MCF 10A (cell line): ENCODE data around the gene EDC4. TPM values are rescaled to one million over a fixed set of nuclear protein-coding genes. Genes with fewer than 3 reads are reported as not detected.

Experiments
- BruUV-seq: library from RNA; stranded (reverse); fragments of 400-500 nt; replicated peaks from 2 replicates; lab custom pipeline; 2021; lab: Mats Ljungman, UMichigan
- CTCF ChIA-PET: fragments of 300-600 bp; sonication (Branson Sonifier 250); formaldehyde crosslinking; extraction: SDS; loops from one replicate; lab custom pipeline; 2021; ENCODE audit warnings: antibody characterized with exemption, inconsistent platforms; lab: Yijun Ruan, JAX
- POLR2A ChIA-PET: fragments of 300-600, 350-650 bp; sonication (Branson Sonifier 250); formaldehyde crosslinking; extraction: SDS; loops from one replicate; lab custom pipeline; 2020; ENCODE audit warnings: antibody characterized with exemption, inconsistent platforms; lab: Yijun Ruan, JAX
- DNase-seq: peaks from one replicate; pipeline ENCODE4 v3.0.0-alpha.2; 2018; ENCODE audit not compliant: unreplicated experiment
- H3K27ac Mint-ChIP-seq: one replicate; pipeline ENCODE4 v1.8.0; 2022; ENCODE audit warnings: mild to moderate bottlenecking, low read depth, mixed read lengths; ENCODE audit not compliant: unreplicated experiment
- H3K27me3 Mint-ChIP-seq: one replicate; pipeline ENCODE4 v1.8.0; 2022; ENCODE audit warnings: mixed read lengths; ENCODE audit not compliant: insufficient read depth, unreplicated experiment
- H3K36me3 Mint-ChIP-seq: one replicate; pipeline ENCODE4 v1.8.0; 2022; ENCODE audit warnings: mild to moderate bottlenecking, moderate library complexity, mixed read lengths; ENCODE audit not compliant: insufficient read depth, unreplicated experiment
- H3K4me1 Mint-ChIP-seq: one replicate; pipeline ENCODE4 v1.8.0; 2022; ENCODE audit warnings: mixed read lengths; ENCODE audit not compliant: insufficient read depth, unreplicated experiment
- H3K4me3 Mint-ChIP-seq: one replicate; pipeline ENCODE4 v1.8.0; 2022; ENCODE audit warnings: mild to moderate bottlenecking, moderate library complexity, mixed read lengths; ENCODE audit not compliant: unreplicated experiment
- H3K9me3 Mint-ChIP-seq: one replicate; pipeline ENCODE4 v1.8.0; 2022; ENCODE audit warnings: mixed read lengths; ENCODE audit not compliant: unreplicated experiment
- CTCF ChIP-seq: fragments of 200-600 bp; IDR thresholded peaks from one replicate; pipeline ENCODE4 v1.8.0; 2022; ENCODE audit warnings: antibody characterized with exemption, mild to moderate bottlenecking; ENCODE audit not compliant: unreplicated experiment
- intact Hi-C: fragments of 100-400 bp; cut with micrococcal nuclease; formaldehyde crosslinking; loops from 2 replicates; pipeline ENCODE4 v1.14.1; 2022
- total RNA-seq: library from RNA; stranded (reverse); gene quantifications from 2 replicates; pipeline ENCODE4 v1.2.3, GENCODE V29; 2022

The EDC4 gene
- total RNA-seq, 1 experiment from 2014 or later, result 50.9 TPM

- intact Hi-C loops, result no loop called here
- DNase-seq, result no peak
- CTCF ChIA-PET, result interaction anchor here (2.4 to 2.9 kb wide), 2 partner anchors 9 to 31 kb away, joined by 8 to 44 read pairs; partner anchors contain the start of gene NRN1L
- Mint-ChIP-seq H3K9me3 (no peaks in the 10 kb centered on the region), H3K27me3 (no peaks in the 10 kb centered on the region), H3K27ac (peak overlapping the region; percentile 94), H3K4me1 (peaks cover 34% of the 10 kb centered on the region), H3K36me3 (peaks cover 74% of the 10 kb centered on the region), H3K4me3 (peak overlapping the region; percentile 89)
- no TSS peak for BruUV-seq
- POLR2A ChIA-PET, result interaction anchor here (1.0 to 3.1 kb wide), 6 partner anchors 13 to 61 kb away, joined by 3 to 27 read pairs (median 8); partner anchors contain the start of genes NUTF2 and PSMB10
- TF ChIP-seq CTCF, result no peak
These were observed 1.5 kb downstream of the EDC4 start for GRCh38 chr16:67874372-67874771.

GRCh38 chr16:67877064-67877463, 4.2 kb downstream of the EDC4 start:
- ChIA-PET CTCF (interaction anchor here (0.6 to 0.9 kb wide), 3 partner anchors 17 to 69 kb away, joined by 3 to 4 read pairs (median 3); no protein-coding TSS in a partner anchor), POLR2A (interaction anchor here (1.0 to 1.1 kb wide), 2 partner anchors 36 to 44 kb away, joined by 3 read pairs; no protein-coding TSS in a partner anchor)
- H3K9me3 Mint-ChIP-seq, result no peaks in the 10 kb centered on the region
- no peak for TF ChIP-seq CTCF
- no TSS peak for BruUV-seq
- H3K4me3 Mint-ChIP-seq, result no peak overlapping the region
- no peaks in the 10 kb centered on the region for H3K27me3 Mint-ChIP-seq
- H3K4me1 Mint-ChIP-seq, result peaks cover 26% of the 10 kb centered on the region
- intact Hi-C loops, result no loop called here
- H3K27ac Mint-ChIP-seq, result no peak overlapping the region
- H3K36me3 Mint-ChIP-seq, result peaks cover 76% of the 10 kb centered on the region
- DNase-seq, result no peak

- no TSS peak for BruUV-seq
- peaks cover 80% of the 10 kb centered on the region for H3K36me3 Mint-ChIP-seq
These were observed 5.4 kb downstream of the EDC4 start for GRCh38 chr16:67878232-67878631.

GRCh38 chr16:67878846-67879245, 6.0 kb downstream of the EDC4 start:
- Mint-ChIP-seq H3K27ac (no peak overlapping the region), H3K27me3 (no peaks in the 10 kb centered on the region), H3K4me1 (peaks cover 30% of the 10 kb centered on the region), H3K4me3 (no peak overlapping the region), H3K9me3 (no peaks in the 10 kb centered on the region), H3K36me3 (peaks cover 80% of the 10 kb centered on the region)
- no peak for TF ChIP-seq CTCF
- ChIA-PET CTCF (interaction anchor here (0.5 to 1.7 kb wide), 4 partner anchors 55 to 1379 kb away, joined by 3 to 10 read pairs (median 3); no protein-coding TSS in a partner anchor), POLR2A (no interaction called here)
- intact Hi-C loops, result no loop called here
- no TSS peak for BruUV-seq
- DNase-seq, result no peak

More at GRCh38 chr16:67878232-67878631, 5.4 kb downstream of the EDC4 start:
- H3K4me1 Mint-ChIP-seq, result peaks cover 27% of the 10 kb centered on the region
- no peak for TF ChIP-seq CTCF
- intact Hi-C loops, result no loop called here
- ChIA-PET POLR2A (interaction anchor here (0.5 to 0.7 kb wide), 2 partner anchors 167 to 212 kb away, joined by 3 to 4 read pairs; partner anchors contain the start of genes C16orf86 and ENKD1), CTCF (interaction anchor here (1.1 to 1.7 kb wide), 2 partner anchors 56 to 62 kb away, joined by 3 to 10 read pairs; no protein-coding TSS in a partner anchor)
- H3K4me3 Mint-ChIP-seq, result no peak overlapping the region
- H3K27ac Mint-ChIP-seq, result no peak overlapping the region
- DNase-seq, result no peak
- H3K27me3 Mint-ChIP-seq, result no peaks in the 10 kb centered on the region
- no peaks in the 10 kb centered on the region for H3K9me3 Mint-ChIP-seq
